GM18909 (cell line): ENCODE measurements around the gene C1QL2.

Experiments
- ATAC-seq: cut with Tn5 transposase; IDR thresholded peaks from one replicate; pipeline ENCODE4 v1.9.1; 2021; ENCODE audit warnings: mild to moderate bottlenecking; ENCODE audit not compliant: unreplicated experiment, poor library complexity

Gene C1QL2

DNA sequence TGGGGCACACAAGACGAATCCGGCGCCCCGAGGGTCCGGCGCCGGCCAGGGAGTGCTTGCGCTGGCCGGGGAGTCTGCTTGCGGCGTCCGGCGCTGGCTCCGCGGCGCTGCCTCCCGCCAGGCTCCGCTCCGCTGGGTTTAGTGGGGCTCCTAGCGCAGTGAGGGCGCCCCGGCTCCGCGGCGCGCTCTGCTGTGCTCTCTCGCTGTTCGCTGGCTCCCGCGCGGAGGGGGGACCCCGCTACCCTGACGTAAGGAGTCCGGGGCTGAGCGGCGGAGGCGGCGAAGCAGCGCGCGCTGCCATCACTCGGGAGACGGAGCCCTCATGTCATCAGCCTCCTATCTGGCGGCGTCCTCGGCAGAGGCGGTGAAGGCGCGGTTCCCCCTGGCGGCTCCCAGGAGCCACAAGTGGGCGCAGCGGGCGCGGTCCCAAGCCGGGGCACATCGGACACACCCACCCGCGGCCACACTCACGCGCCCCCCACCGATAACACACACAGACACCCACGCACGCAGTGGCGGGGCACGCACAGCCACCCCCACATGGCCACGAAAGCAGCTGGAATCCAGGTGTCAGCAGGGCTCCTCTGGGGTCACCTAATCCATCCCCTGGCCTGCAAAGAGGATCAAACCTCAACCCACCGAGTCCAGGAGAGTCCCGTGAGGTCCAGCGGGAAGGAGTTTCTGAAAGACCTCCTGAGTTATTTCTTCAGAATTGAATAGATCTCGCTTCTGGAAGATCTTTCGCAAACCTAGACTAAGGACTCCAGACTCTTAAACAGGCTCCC, at the start of gene C1QL2:
TSS of gene C1QL2 (minus strand) at position 189 of the 785 bp plus-strand sequence. CDS start 482 bp downstream, outside the sequence.
- ATAC-seq, result no peak

DNA sequence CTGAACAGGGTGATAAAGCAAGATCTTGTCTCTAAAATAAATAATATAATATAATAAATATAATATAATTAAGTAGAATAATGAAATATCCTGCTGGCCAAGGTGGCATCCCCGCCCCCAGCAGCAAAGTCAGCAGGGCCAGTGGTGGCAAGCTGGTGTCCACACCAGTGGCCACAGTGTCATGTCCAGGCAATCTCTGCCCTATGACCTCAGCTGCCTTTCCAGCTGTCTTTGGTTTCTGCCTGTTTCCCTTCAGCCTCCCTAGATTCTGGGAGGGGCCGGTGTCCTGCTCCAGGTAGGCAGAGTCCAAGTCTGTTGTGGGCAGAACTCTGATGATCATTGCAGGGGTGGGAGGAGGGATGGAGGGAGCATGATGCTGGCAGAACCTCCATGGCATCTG, 48.9 kb upstream of the C1QL2 start:
- no peak for ATAC-seq

DNA sequence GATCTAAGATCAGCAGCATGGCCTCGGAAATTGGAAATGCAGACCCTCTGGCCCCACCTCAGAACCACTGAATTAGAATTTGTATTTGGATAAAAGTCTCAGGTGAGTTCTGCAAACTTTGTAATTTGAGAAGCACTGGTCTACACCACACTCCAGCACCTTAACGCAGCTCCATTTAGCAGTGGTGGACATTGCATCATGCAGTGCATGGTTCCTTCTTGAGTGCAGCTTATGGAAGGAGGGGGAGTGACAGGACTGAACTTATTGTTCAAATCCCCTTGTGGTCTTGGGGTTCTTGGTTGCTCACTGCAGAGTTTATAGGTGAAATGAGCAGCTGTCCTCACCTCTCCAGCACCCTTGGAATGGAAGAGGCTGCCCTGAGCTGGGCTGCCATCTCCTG, 47.6 kb upstream of the C1QL2 start:
- ATAC-seq, result no peak

DNA sequence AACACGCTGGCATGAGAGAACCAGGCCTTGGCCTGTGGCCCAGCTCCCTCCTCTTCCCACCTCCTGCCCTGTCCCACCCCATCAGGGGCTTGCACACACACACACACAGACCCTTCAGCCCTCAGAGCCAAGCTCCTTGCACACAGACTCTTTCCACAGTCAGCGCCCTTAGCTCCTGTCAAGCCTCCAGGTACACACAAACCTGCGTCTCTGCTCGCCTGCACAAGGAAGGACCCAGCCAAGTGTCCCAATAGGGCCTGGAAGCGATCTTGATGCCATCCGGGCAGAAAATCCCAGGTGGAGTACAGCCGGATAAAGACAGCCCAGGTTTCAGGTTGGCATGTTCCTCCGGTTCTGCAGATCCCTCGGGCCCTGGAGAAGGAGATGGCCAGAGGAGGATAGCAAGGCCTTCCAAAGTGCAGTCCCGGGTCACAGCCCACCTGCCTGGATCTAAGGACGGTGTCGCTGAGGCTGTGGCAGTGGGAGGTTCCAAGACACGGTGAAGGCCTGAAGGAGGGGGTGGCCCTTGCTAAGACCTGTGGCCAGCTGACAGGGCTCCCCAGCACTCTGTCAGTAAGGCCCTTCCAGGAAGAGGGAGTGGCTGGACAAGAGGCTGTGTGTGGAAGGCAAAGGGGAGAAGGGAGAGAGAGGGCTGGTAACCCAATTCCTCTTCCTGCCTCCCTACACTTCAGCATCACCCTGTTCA, 46.6 kb upstream of the C1QL2 start:
- ATAC-seq, result no peak

DNA sequence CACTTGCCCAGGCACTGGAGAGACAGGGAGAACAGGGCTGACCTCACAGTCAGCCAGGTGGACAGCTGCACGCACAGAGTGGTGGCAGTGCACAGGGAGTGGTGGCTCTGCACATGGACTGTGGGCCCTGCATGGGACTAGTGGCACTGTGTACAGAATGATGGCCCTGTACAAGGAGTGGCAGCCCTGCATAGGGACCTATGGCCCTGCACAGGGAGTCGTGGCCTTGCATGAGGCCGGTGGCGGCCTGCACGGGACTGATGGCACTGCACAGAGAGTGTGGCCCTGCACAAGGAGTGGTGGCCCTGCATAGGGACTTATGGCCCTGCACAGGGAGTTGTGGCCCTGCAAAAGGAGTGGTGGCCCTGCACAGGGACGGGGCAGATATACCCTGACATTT, 46.0 kb upstream of the C1QL2 start:
- no peak for ATAC-seq

DNA sequence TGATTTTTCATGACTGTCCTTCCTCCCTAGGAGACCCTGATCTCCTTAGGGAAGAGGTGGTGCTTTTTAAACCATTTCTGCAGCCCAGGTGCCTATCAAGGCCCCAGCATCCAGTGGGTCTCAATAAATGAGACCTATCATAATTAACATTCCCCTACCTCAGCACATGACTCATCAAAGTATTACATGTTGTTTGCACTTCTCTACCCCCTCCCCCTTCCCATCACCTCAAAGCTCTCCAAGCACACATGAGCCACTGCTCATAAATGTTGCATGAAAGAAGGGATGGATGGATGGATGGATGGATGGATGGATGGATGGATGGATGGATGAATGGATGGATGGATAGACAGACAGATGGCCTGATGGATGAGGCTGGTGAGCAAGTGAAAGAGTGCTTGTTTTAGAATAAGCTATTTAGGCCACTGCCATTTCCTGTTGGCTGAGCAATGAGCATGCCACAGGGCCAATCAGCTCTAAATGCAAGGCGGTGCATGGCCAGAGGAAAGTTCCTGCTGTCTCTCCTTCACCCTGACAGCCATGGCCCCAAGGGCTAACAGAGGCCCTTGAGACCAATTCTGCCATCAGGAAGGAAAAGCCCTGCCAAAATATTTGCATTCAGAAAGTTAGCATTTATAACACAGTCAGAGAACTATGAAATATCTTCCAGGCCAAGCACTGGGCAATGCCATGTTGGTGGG, 44.2 kb upstream of the C1QL2 start:
- ATAC-seq, result no peak

DNA sequence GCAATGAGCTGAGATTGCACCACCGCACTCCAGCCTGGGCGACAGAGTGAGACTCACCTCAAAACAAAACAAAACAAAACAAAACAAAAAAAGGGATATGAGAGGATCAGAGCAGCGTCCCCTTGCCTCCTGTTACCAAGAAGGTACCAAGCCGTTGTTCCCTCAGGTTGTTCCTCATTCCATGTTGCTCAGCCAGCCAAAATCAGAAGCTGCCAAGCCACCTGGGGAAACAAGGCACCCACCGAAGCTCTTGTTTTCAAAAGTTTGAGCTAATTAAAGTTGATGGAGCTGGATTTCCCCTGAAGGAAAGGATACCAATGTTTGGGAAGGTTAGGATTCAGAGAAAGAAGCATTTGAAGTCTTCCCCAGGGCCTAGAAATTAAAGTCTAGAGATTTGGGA, 43.3 kb upstream of the C1QL2 start:
- ATAC-seq, result no peak

DNA sequence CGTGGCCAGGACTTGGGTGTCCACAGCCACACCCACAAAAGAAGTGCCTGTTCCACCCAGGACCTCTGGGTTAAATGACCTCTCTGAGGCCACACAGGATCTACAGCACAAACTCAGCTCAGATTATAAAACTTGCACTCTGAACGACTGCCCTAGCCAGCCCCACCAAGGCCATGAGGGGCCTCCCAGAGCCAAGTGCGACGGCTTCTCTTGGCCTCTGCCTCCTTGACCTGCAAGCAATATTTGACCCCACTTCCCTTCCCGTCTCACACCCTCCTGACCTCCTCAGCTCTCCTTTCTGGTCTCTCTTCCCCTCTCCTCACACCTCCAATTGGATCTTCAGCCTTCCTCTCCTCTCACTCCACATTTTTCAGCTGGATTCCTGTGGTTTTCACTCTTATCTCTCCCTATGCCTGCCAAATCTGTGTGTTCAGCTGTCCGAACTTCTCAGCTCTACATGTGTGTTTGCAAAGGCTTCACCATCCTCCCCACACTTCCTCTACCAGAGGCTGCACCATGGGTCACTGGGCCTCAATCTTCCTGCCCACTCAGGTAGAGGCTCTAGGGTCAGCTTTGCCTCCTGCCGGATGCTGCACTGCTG, 39.8 kb upstream of the C1QL2 start:
- ATAC-seq, result no peak

DNA sequence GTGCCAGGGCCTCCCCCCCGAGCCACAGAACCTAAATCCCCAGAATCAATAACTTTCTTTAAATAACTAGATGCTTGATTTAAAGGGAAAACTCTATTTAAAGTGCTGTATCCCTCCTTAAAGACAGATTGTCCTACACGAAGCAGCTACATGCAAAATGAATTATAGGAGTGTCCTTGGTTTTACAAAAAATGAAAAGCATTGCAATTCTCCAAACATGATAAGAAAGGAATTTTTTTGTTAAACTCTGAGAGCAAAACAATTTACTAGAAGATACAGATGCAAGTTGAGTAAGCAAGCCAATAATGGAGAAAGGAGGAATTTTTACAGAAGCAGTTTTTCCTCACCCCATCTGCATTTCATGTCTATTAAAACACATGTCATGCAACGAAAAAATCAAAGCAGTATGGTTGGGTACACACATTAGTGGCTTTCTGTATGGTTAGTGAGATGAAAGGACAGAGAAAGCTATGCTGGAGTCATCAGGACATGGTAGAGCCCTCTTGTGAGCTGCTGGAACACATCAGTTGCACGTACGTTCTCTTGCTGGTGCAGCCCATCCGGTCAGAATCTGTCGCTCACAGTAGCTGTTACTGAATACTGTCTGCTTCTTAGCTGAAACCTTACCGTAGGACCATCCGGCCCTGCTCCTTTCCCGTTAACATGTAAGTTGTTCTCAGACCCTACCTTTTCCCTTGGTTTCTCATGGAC, 39.1 kb upstream of the C1QL2 start:
- ATAC-seq, result no peak

DNA sequence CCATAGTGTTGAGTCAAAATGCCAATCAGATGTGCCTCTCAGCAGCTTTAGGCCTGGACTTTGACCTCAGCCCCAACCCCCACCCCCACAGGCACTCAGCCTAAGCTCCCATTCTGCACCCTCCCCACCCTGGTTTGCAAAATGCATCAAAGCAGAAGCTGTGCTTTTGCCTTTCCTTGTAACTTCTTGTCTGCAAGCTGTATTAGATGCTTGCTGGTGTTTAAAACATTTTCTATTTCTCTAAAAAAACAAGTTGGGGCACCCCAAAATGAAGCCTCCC, 38.5 kb upstream of the C1QL2 start:
- ATAC-seq, result no peak

DNA sequence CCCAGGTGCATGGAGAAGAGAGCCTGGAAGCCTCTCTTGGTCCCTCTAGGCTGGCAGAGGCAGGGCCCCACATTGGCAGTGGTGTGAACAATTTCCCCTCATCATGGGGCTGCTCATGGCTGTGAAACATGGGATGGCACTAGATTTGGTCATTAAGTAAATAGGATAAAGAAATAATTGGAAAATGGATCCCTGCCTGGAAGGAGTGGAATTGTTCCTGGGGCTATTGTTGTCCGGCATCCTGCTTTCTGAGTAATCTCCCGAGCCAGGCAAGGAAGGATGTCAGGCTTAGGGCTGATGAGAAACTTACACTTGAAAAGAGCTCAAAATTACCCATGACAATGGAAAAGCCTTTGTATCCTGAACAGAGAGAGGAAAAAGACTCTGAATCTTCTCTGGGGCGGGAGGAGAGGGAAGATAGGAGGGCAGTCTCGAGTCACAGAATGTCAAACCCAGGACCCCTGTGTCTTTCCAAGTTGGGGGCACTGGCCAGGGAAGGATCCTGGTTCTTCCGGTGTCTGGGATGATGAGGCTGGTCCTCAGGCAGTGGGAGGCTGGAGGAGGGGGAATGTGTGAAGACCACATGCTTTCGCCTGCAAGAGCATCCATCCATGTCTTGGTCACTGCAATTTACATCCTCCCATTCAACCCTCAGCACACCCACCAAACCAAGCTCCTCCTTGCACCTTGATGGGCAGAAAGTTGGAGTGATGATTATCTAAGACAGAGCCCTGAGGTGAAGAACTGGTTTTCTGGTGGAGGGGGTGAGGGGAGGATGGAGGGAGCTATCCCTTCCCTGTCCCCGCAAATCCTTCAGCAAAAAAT, 38.0 kb upstream of the C1QL2 start:
- no peak for ATAC-seq

DNA sequence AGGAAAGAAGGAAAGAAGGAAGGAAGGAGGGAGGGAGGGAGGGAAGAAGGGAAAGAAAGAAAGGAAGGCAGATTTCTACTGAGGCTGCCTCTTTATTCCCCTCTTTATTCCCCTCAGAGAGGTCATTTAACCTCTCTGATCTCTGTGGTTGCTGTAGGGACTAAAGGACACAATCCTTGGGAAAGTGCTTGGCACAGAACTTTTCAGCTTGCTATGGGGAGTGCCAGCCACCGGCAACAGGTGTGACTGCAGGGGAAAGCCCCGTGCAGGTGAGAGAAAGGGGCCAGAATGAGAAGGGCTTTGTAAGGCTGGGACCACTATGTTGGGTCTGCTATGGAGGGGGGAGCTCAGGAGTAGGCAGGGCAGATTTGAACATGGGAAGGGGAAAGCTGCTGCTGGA, 37.3 kb upstream of the C1QL2 start:
- no peak for ATAC-seq

DNA sequence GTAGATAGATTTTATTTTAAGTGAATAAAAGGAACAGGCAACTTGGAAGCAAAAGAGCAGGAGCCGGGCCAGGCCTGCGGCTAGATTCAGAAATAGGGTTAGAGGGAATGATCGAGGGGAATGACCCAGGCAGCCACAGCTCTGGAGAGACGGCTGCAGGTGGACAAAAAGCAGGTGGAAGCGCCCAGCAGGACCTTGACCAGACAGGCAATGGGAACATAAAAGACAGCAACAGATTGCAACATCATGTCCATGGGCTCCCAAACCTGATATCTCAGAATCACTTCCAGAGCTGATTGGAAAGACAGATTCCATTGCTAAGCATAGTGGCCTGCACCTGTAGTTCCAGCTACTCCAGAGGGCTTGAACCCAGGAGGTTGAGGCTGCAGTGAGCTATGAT, 36.5 kb upstream of the C1QL2 start:
- ATAC-seq, result no peak

DNA sequence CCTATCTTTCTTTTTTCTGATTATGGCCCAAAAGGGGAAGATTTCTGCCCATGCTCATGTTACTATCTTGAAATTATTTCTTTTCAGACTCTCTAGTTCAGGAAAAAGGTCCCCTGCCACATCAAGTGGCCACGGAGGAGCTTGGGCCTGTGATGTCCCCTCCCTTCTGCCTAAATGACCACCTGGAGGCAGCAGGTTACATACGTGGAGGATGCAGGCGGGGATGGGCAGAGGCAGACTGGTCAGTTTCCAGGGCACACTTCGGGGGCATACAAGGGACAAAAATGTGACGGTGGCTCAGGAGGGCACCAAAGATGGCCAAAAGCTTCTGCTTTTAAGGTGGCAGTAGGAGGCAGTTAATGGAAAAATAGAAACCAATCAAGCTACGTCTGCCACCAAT, 34.3 kb upstream of the C1QL2 start:
- no peak for ATAC-seq

DNA sequence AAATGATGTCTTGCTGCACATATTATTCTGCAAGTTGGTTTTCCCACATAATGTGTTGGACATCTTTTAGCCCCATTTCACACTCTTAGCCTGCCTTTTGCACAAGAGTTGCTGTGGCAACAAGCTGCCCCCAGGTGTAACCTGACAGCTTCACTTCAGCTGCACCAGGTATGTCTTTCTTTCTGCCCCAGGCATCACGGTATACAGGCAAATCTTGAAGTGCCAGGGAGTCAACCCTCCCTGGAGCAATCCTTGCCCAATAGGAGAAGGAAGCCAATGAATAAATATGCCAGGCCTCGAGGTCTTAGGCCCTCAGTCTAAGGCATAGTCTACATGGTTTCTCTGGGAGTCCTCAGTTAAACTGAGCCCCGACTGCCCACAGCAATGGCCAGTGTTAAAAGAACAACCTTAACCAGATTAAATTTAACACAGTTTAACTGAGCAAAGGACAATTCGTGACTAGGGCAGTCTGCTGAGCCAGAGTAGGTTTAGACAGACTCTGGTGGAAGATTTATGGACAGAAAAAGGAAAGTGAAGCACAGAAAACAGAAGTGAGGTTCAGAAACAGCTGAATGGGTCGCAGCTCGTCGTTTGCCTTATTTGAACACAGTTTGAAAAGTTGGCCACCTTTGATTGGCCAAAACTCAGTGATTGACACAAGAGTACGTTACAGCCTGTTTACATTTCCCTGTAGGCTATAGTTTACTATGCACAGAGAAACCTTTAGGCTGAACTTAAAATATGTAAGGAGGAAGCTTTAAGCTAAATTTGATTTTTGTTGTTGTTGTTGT, 32.0 kb upstream of the C1QL2 start:
- ATAC-seq, result no peak

DNA sequence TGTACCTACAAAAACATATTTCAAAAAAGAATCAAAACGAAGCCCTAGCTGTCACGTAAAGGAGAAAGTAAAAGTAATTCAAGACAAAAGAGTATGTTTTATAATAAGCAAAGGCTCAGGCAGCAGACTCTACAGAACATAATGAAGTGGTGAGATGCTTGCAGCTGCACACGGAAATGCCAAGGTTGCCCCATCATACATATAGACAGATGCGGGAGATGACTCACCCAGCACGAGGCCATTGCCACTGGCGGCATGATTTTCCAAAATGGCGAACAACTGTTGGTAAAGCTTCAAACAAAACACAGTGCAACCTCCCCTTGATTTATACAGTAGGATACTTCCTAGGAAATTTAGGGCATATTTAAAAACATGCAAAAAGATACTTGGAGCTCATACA, 26.0 kb upstream of the C1QL2 start:
- no peak for ATAC-seq

DNA sequence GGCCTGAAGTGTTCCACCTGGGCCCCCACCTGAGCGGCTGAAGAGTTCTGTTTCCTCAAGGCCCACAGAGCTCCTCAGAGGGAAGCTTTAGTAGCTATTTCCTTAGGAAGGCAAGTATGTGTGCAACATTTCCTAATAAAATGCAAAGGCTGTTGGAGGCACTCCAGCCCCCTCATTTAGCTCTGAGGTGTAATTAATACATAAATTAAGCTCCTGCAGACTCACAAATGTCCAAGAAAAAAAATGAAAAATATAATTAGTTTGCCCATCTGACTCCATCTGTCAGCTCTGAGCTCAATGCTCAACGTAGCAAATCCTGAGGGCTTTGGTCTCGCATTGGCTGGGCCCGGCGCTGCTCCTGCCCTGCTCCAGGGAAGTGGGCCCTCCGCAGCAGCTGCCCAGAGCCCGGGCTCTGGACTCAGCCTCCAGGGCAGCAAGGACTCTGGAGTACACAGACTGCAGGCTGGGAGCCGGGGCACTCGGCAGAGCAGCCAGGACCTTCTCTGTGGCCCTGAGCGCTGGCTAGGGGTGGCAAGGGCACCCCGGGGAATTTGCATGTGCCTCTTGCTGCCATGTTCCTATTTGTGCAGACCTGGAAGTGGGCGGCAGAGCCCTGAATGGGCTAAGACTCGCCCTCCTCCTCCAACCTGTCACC, 23.4 kb upstream of the C1QL2 start:
- no peak for ATAC-seq

DNA sequence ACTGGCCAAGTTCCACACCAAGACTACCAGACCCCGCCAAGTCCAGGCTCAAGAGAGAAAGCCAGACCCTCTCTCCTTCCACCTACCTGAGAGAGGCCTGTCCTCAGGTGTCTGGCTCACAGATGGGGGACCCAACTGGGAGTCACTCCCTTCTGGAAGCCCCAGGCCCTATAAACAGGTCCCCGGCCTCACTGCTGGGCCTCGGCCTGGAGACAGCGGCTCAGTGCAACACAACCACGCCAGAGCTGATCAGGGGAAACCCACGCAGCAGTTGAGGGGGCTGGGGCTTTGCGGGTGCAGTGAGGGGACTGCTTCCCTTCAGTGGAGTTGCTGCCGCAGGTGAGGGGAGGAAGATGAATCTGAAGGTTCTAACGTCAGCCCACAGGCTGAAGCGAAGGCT, 22.8 kb upstream of the C1QL2 start:
- ATAC-seq, result no peak

DNA sequence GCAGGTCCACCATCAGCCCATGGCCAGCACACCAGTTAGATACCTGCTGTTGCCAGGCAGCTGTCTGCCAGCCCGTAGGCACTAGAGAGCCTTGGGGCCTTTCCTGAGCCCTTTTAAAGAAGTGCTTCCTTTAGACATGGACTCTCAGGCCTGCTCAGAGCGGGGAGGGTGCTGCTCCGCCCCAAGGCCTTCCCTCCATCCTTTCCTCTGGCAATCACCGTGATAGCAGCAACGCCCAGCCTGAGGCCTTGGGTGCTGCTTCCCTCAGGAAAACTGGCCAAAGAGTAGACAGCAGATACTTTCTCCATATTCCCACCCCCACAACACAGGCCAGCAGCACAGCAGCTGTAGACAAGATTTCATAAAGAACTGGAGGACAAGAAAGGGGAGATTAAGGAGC, 22.3 kb upstream of the C1QL2 start:
- no peak for ATAC-seq
